ENCODE results near the gene GNAQ. TPM values are rescaled to one million over a fixed set of nuclear protein-coding genes. Genes with fewer than 3 reads are reported as not detected.

The GNAQ gene
- total RNA-seq, 4 donors from 2014 or later = 35.4 to 95.7 (median 52.3) TPM

DNA sequence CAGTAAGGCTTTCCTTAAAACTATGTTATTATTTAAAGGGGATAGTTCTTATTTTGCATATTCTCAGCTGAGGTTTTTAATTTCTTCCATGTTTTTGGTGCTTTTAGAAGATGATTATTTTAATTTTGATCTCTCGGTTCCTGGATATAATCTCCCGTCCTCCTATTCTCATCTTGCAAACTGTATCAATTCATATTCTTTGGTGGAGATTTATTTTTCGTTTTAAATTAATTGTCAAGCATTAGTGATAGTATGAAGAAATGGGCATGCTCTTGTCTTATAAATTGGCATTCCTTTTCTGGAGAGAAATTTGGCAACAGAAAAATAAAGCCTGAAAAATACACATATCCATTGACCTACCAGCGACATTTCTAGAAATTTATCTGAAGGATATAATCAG is 15.5 kb upstream of the GNAQ start:
- Histone ChIP-seq H3K9me3 (no peaks in the 10 kb centered on the region), H3K4me1 (no peaks in the 10 kb centered on the region), H3K4me3 (no peak overlapping the region), H3K36me3 (no peaks in the 10 kb centered on the region), H3K27ac (no peak overlapping the region), H3K27me3 (no peaks in the 10 kb centered on the region)
- TF ChIP-seq POLR2A (IDR thresholded peaks at IDR 0.05) = no peak
- TF ChIP-seq, protein P1, sequence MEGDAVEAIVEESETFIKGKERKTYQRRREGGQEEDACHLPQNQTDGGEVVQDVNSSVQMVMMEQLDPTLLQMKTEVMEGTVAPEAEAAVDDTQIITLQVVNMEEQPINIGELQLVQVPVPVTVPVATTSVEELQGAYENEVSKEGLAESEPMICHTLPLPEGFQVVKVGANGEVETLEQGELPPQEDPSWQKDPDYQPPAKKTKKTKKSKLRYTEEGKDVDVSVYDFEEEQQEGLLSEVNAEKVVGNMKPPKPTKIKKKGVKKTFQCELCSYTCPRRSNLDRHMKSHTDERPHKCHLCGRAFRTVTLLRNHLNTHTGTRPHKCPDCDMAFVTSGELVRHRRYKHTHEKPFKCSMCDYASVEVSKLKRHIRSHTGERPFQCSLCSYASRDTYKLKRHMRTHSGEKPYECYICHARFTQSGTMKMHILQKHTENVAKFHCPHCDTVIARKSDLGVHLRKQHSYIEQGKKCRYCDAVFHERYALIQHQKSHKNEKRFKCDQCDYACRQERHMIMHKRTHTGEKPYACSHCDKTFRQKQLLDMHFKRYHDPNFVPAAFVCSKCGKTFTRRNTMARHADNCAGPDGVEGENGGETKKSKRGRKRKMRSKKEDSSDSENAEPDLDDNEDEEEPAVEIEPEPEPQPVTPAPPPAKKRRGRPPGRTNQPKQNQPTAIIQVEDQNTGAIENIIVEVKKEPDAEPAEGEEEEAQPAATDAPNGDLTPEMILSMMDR (IDR thresholded peaks at IDR 0.05) = no peak
- DNase-seq = no peak
- intact Hi-C loops (cut with DNase I; ENCODE audit: low total_unique reads) = no loop called here

DNA sequence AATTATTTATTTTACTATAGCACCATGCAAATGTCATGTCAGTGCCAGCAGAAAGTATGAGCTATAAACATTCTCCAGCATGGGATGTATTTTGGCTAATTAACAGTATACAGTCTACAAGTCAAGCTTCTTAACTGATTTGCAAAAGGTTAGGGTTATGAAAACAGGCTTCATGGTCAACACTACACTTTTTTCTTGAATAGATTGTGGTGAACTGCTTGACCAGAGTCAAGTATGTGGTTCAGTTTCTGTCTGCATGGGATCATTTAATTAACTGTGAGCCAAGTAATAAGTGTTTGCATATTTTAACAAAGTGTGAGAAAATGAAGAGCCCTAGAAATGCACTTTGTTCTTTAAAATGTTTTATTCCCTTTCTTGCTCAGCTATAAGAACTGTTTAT is 14.5 kb upstream of the GNAQ start:
- H3K27me3 ChIP-seq = no peaks in the 10 kb centered on the region
- no peak for DNase-seq
- intact Hi-C loops (cut with DNase I; ENCODE audit: low total_unique reads) = no loop called here
- no peak overlapping the region for H3K4me3 ChIP-seq
- no peak overlapping the region for H3K27ac ChIP-seq
- H3K9me3 ChIP-seq = no peaks in the 10 kb centered on the region
- H3K4me1 ChIP-seq = no peaks in the 10 kb centered on the region
- TF ChIP-seq, protein P1 (IDR thresholded peaks at IDR 0.05) = no peak
- TF ChIP-seq POLR2A (IDR thresholded peaks at IDR 0.05) = no peak
- no peaks in the 10 kb centered on the region for H3K36me3 ChIP-seq

DNA sequence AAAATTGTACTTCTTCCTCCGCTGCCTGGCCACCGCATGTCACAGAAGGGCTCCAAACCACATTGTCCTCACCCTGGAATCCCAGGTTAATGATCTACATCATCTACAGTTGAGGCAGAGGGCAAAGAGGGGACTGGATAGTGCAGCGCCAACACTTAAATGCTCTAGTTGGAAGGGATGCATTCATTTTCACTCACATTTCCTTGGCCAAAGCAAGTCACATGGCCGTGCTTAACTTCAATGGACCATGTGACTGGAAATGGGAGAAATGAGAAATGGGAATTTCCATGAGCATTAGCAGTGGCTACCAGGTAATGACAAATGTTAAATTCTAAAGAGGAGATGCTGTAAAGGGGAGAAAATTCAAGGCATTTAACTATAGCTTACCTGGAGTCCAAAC is 13.3 kb upstream of the GNAQ start:
- Histone ChIP-seq H3K27me3 (no peaks in the 10 kb centered on the region), H3K4me1 (no peaks in the 10 kb centered on the region), H3K27ac (no peak overlapping the region), H3K9me3 (no peaks in the 10 kb centered on the region), H3K36me3 (no peaks in the 10 kb centered on the region), H3K4me3 (no peak overlapping the region)
- no peak for DNase-seq
- intact Hi-C loops (cut with DNase I; ENCODE audit: low total_unique reads) = no loop called here
- TF ChIP-seq, protein P1 (IDR thresholded peaks at IDR 0.05) = no peak
- TF ChIP-seq POLR2A (IDR thresholded peaks at IDR 0.05) = no peak

DNA sequence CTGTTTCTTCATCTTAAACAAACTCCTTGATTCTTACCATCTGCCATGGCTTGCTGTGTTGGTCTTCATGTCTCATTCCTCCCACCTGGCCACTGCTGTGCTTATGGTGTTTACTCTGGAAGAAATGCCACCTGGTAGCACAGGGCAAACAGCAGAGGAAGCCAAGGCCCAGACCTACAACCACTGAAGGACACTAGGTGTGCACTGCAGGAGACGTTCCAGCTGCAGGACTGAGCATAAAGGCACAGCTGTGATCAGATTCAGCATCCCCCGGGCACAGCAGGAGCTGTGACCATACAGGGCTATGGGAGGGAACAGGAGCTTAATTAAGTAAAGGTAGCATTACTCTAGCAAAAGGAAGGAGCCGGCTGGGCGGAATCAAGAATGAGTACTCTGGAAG is 12.6 kb upstream of the GNAQ start:
- no peak for DNase-seq
- TF ChIP-seq POLR2A (IDR thresholded peaks at IDR 0.05) = no peak
- TF ChIP-seq, protein P1 (IDR thresholded peaks at IDR 0.05) = no peak
- intact Hi-C loops (cut with DNase I; ENCODE audit: low total_unique reads) = no loop called here
- Histone ChIP-seq H3K27me3 (no peaks in the 10 kb centered on the region), H3K27ac (no peak overlapping the region), H3K36me3 (no peaks in the 10 kb centered on the region), H3K9me3 (no peaks in the 10 kb centered on the region), H3K4me3 (no peak overlapping the region), H3K4me1 (no peaks in the 10 kb centered on the region)

DNA sequence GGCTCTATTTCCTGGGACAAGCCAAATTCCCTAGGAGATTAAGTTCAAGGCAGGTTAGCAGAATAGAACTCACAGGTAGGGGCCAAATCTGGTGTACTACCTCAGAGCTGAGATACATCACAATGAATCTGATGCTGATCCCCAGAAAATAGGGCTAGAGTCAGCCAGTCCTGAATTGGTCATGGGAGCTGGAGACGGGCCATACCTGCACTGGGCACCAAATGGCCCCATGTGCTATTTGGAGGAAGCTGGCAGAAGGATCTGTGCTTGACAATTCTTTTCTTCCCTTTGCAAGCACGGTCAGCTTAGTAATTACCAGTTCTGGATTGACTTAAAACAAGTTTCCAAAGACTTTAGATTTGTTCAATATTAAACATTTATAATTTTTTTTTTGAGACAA is 10.4 kb upstream of the GNAQ start:
- Histone ChIP-seq H3K4me1 (no peaks in the 10 kb centered on the region), H3K27ac (no peak overlapping the region), H3K27me3 (no peaks in the 10 kb centered on the region), H3K9me3 (no peaks in the 10 kb centered on the region), H3K4me3 (no peak overlapping the region), H3K36me3 (no peaks in the 10 kb centered on the region)
- intact Hi-C loops (cut with DNase I; ENCODE audit: low total_unique reads) = no loop called here
- no peak for TF ChIP-seq POLR2A (IDR thresholded peaks at IDR 0.05)
- TF ChIP-seq, protein P1 (IDR thresholded peaks at IDR 0.05) = no peak
- DNase-seq = no peak
